ENCODE measurements around the gene HOXC13. TPM values are rescaled to one million over a fixed set of nuclear protein-coding genes. Genes with fewer than 3 reads are reported as not detected.

HOXC13 gene
- total and polyA plus RNA-seq, 2 of the 13 experiments (the other 11 are each of a cell fraction or from before 2014, with no cell fraction given), result 0.07 TPM; not detected in 1

DNA sequence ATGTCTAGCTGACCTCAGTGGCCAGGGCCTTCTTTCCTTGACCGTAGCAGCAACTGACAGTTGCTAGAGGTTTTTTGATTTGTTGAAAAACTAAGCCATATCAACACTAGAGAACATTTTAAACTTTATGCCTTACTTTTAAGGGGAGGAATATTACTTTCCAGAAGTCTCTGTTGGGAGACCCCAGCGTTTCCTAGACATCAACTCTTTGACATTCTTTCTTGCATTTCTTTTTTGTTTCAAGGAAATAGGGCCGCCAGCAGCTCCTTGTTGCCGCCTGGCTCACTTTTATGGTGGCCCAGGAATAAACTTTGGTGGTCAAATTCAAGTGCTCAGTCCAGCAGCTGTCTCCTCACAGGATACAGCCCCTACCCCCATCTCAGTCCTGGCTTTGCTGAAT is 31.8 kb downstream of the HOXC13 start:
- CTCF ChIA-PET (ENCODE audit: low intra/inter-chr PET ratio, low total read pairs), result no interaction called here
- Histone ChIP-seq H3K4me3 (replicated peaks in 1 of 3; ENCODE audit: insufficient read depth in 1 of 3, low read depth in 2 of 3, low read length in 3 of 3) (no peak overlapping the region), H3K27me3 (ENCODE audit: control insufficient read depth in 1 of 2, insufficient read depth in 2 of 2, low read length in 2 of 2) (peaks cover 17 to 97% of the 10 kb centered on the region in 2 experiments), H3K27ac (ENCODE audit: extremely low read length, insufficient read depth, low read length) (no peak overlapping the region), H2AFZ (ENCODE audit: low read length) (no peak overlapping the region), H3K9me3 (ENCODE audit: low read length) (no peaks in the 10 kb centered on the region), H4K20me1 (ENCODE audit: insufficient read depth, low read length) (0 out of 2 replicates have a peak, but pooled peaks cover 2% of the 10 kb centered on the region), H3K4me1 (ENCODE audit: insufficient read depth, low read length) (peaks cover 12% of the 10 kb centered on the region; the same call in 1 of the 2 replicates), H3K79me2 (ENCODE audit: insufficient read depth, low read length) (no peaks in the 10 kb centered on the region), H3K9ac (ENCODE audit: insufficient read depth, low read depth, low read length) (no peak overlapping the region), H3K4me2 (ENCODE audit: low read depth, low read length) (no peak overlapping the region), H3K36me3 (replicated peaks in 1 of 2; ENCODE audit: control insufficient read depth in 1 of 2, insufficient read depth in 2 of 2, low read length in 2 of 2) (no peaks in the 10 kb centered on the region)
- intact Hi-C loops (cut with micrococcal nuclease; ENCODE audit: unreplicated experiment) (no loop called here), in situ Hi-C loops (cut with HindIII; ENCODE audit: extremely low pct_ligation_motif_present, low pct_unique_long_range_greater_than_20kb) (no loop called here)
- WGBS (ENCODE audit: low lambda C conversion rate), result 2% methylated on average over 3 of the region's 4 CpGs
- ATAC-seq (no peak), FAIRE-seq (no peak), DNase-seq (ENCODE audit: low spot score) (no peak)
- BruUV-seq (replicated peaks), result no TSS peak
- POLR2A ChIA-PET, result no interaction called here
- TF ChIP-seq ZNF660 (CRISPR knock-in tag; IDR thresholded peaks at IDR 0.05; ENCODE audit: borderline replicate concordance, low read depth) (no peak), ZNF570 (CRISPR knock-in tag; IDR thresholded peaks at IDR 0.05; ENCODE audit: borderline replicate concordance) (no peak), PCBP1 (IDR thresholded peaks at IDR 0.05; ENCODE audit: borderline replicate concordance, low read depth, low read length) (no peak), HOXA9 (CRISPR knock-in tag; IDR thresholded peaks at IDR 0.05; ENCODE audit: borderline replicate concordance) (no peak), ZNF331 (CRISPR knock-in tag; IDR thresholded peaks at IDR 0.05) (no peak), ZNF292 (CRISPR knock-in tag; IDR thresholded peaks at IDR 0.05; ENCODE audit: borderline replicate concordance, low read depth) (no peak), LBX2 (CRISPR knock-in tag; IDR thresholded peaks at IDR 0.05; ENCODE audit: borderline replicate concordance) (no peak), ZBTB34 (CRISPR knock-in tag; IDR thresholded peaks at IDR 0.05) (no peak), ZNF234 (CRISPR knock-in tag; conservative IDR thresholded peaks at IDR 0.05) (no peak), ZNF547 (CRISPR knock-in tag; IDR thresholded peaks at IDR 0.05) (no peak), GLMP (CRISPR knock-in tag; IDR thresholded peaks at IDR 0.05; ENCODE audit: borderline replicate concordance) (no peak)
- TF ChIP-seq, protein P1, sequence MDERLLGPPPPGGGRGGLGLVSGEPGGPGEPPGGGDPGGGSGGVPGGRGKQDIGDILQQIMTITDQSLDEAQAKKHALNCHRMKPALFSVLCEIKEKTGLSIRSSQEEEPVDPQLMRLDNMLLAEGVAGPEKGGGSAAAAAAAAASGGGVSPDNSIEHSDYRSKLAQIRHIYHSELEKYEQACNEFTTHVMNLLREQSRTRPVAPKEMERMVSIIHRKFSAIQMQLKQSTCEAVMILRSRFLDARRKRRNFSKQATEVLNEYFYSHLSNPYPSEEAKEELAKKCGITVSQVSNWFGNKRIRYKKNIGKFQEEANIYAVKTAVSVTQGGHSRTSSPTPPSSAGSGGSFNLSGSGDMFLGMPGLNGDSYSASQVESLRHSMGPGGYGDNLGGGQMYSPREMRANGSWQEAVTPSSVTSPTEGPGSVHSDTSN (CRISPR knock-in tag; IDR thresholded peaks at IDR 0.05), result no peak

Data from HepG2 (cell line).